Left forelimb (tissue), 1 donor: Measurements from ENCODE around the gene MRPL14.

Experiments used
- DNase-seq: peaks from one replicate; pipeline ENCODE4 v3.0.0-alpha.2; 2018; ENCODE audit warnings: low spot score

The MRPL14 gene

GRCh38 chr6:44064948-44065272, 62.3 kb downstream of the MRPL14 start:
- DNase-seq, result no peak

GRCh38 chr6:44064089-44064947, 62.9 kb downstream of the MRPL14 start:
- DNase-seq, result no peak

DNA sequence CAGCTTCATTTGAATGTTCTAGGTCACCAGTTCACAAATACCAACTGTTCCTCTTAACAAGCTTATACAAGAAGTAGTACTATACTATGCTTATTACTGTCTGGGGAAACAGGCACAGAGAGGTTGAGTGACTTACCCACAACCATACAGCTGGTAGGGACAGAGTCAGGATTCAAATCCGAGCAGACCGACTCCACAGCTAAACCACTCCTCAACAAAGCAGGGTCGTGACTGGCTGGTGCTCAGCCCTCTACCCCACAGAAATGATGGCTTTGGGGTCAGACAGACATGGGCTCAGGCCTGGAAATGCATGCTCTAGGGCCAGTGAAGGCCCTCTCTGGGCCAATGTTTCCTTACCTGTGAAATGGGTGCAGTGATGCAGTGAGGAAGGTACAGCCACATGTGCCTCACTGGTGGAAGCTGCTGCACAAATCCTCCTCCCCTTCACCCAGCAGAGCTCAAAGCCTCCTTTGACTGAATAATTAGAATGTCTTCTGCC, 63.6 kb downstream of the MRPL14 start:
- DNase-seq, result no peak
